AG09319 (cell line): ENCODE results near the gene GRIA4.

Experiments used
- DNase-seq: peaks from one replicate; pipeline ENCODE4 v3.0.0-alpha.2; 2010; ENCODE audit warnings: low read depth; ENCODE audit errors: extremely low read depth
- CTCF ChIP-seq: IDR thresholded peaks from 2 replicates; pipeline ENCODE4 v1.5.1; 2011; ENCODE audit warnings: low read depth, mild to moderate bottlenecking, inconsistent platforms, low read length, moderate library complexity

The GRIA4 gene

GRCh38 chr11:106021967-106022794 lies 412.3 kb downstream of the GRIA4 start, which contains the start of gene MSANTD4:
MSANTD4 (minus strand) TSS chr11:106022240; CDS start chr11:106010917, 11,323 bp downstream.
- TF ChIP-seq CTCF: no peak

GRCh38 chr11:106022795-106023275 lies 413.0 kb downstream of the GRIA4 start:
- no peak for TF ChIP-seq CTCF
- no peak for DNase-seq

More at GRCh38 chr11:106021967-106022794, 412.3 kb downstream of the GRIA4 start, which contains the start of gene MSANTD4:
- peak; percentile 98 for DNase-seq

- TF ChIP-seq CTCF: no peak
- no peak for DNase-seq
These were observed 420.7 kb downstream of the GRIA4 start for GRCh38 chr11:106030609-106031008.

- DNase-seq: no peak
- no peak for TF ChIP-seq CTCF
These were observed 421.4 kb downstream of the GRIA4 start for GRCh38 chr11:106031202-106031810.
